WTC11 (cell line): ENCODE data around the gene SORCS2. TPM values are rescaled to one million over a fixed set of nuclear protein-coding genes. Genes with fewer than 3 reads are reported as not detected.

ENCODE experiments used
- ATAC-seq: fragments of 200-7000 bp; cut with Tn5 transposase; 2 replicates; pipeline ENCODE4 v1.10.0; 2021; ENCODE audit warnings: mild to moderate bottlenecking, moderate library complexity
- CTCF ChIA-PET: fragments of 300-600 bp; sonication (Branson Sonifier 250); formaldehyde crosslinking; loops from one replicate; lab custom pipeline; 2021; ENCODE audit warnings: antibody characterized with exemption; lab: Charles Lee
- POLR2A ChIA-PET: fragments of 350-600 bp; sonication (Branson Sonifier 250); formaldehyde crosslinking; loops from one replicate; lab custom pipeline; 2021; ENCODE audit warnings: antibody characterized with exemption; lab: Charles Lee
- DNase-seq: peaks from one replicate; pipeline ENCODE4 v3.0.0; 2021; ENCODE audit warnings: low spot score
- H3K27ac Mint-ChIP-seq: 2 replicates; pipeline ENCODE4 v1.8.0; 2021; ENCODE audit warnings: mixed read lengths
- H3K27me3 Mint-ChIP-seq: 2 replicates; pipeline ENCODE4 v1.8.0; 2021; ENCODE audit warnings: low read depth, mild to moderate bottlenecking, moderate library complexity, mixed read lengths
- H3K36me3 Mint-ChIP-seq: 2 replicates; pipeline ENCODE4 v1.8.0; 2021; ENCODE audit warnings: mixed read lengths
- H3K4me1 Mint-ChIP-seq: 2 replicates; pipeline ENCODE4 v1.8.0; 2022; ENCODE audit warnings: mixed read lengths
- H3K4me3 Mint-ChIP-seq: 2 replicates; pipeline ENCODE4 v1.8.0; 2021; ENCODE audit warnings: mild to moderate bottlenecking, moderate library complexity, mixed read lengths
- H3K9me3 Mint-ChIP-seq: 2 replicates; pipeline ENCODE4 v1.8.0; 2021; ENCODE audit warnings: mixed read lengths
- AR ChIP-seq: fragments of 250-450 bp; sonication (Bioruptor Pico); IDR thresholded peaks from 2 replicates; pipeline ENCODE4 v1.9.0; 2021; ENCODE audit warnings: mild to moderate bottlenecking
- ATF6 ChIP-seq: sonication (generic); formaldehyde crosslinking; IDR thresholded peaks from 2 replicates; pipeline ENCODE4 v1.8.1; 2023; ENCODE audit warnings: mild to moderate bottlenecking, missing genetic modification reagents
- E2F4 ChIP-seq: sonication (generic); formaldehyde crosslinking; IDR thresholded peaks from 2 replicates; pipeline ENCODE4 v1.8.1; 2022; ENCODE audit warnings: low read depth, mild to moderate bottlenecking, moderate library complexity, missing genetic modification reagents, borderline replicate concordance
- ELF4 ChIP-seq: sonication (generic); formaldehyde crosslinking; IDR thresholded peaks from 2 replicates; pipeline ENCODE4 v1.8.1; 2022; ENCODE audit warnings: low read depth, mild to moderate bottlenecking, moderate library complexity, missing genetic modification reagents
- EMX1 ChIP-seq: fragments of 250-450 bp; sonication (Bioruptor Pico); IDR thresholded peaks from 2 replicates; pipeline ENCODE4 v1.8.0; 2021; ENCODE audit warnings: mild to moderate bottlenecking
- FOXP4 ChIP-seq: sonication (generic); formaldehyde crosslinking; IDR thresholded peaks from 2 replicates; pipeline ENCODE4 v1.8.0; 2022; ENCODE audit warnings: mild to moderate bottlenecking, missing genetic modification reagents
- GABPB1 ChIP-seq: sonication (generic); formaldehyde crosslinking; IDR thresholded peaks from 2 replicates; pipeline ENCODE4 v1.8.1; 2023; ENCODE audit warnings: mild to moderate bottlenecking, missing genetic modification reagents
- KAT7 ChIP-seq: sonication (generic); formaldehyde crosslinking; IDR thresholded peaks from 2 replicates; pipeline ENCODE4 v1.8.1; 2023; ENCODE audit warnings: missing genetic modification reagents, mild to moderate bottlenecking, borderline replicate concordance
- MXD4 ChIP-seq: fragments of 250-450 bp; sonication (Bioruptor Pico); IDR thresholded peaks from 2 replicates; pipeline ENCODE4 v1.8.0; 2021; ENCODE audit warnings: mild to moderate bottlenecking, moderate library complexity, borderline replicate concordance
- NR2C2 ChIP-seq: sonication (generic); formaldehyde crosslinking; IDR thresholded peaks from 2 replicates; pipeline ENCODE4 v1.8.0; 2022; ENCODE audit warnings: mild to moderate bottlenecking, missing genetic modification reagents
- PRDM15 ChIP-seq: sonication (generic); formaldehyde crosslinking; IDR thresholded peaks from 2 replicates; pipeline ENCODE4 v1.8.0; 2022; ENCODE audit warnings: missing genetic modification reagents
- SOX15 ChIP-seq: fragments of 250-450 bp; sonication (Bioruptor Pico); IDR thresholded peaks from 2 replicates; pipeline ENCODE4 v1.9.0; 2021; ENCODE audit warnings: mild to moderate bottlenecking
- ZNF138 ChIP-seq: sonication (generic); formaldehyde crosslinking; conservative IDR thresholded peaks from 2 replicates; pipeline ENCODE4 v1.8.1; 2022; ENCODE audit warnings: mild to moderate bottlenecking, moderate library complexity, missing genetic modification reagents
- ZNF232 ChIP-seq: sonication (generic); formaldehyde crosslinking; IDR thresholded peaks from 2 replicates; pipeline ENCODE4 v1.8.0; 2022; ENCODE audit warnings: mild to moderate bottlenecking, missing genetic modification reagents
- ZNF671 ChIP-seq: fragments of 250-450 bp; sonication (Bioruptor Pico); IDR thresholded peaks from 2 replicates; pipeline ENCODE4 v1.8.0; 2021; ENCODE audit warnings: mild to moderate bottlenecking
- total RNA-seq: library from RNA; stranded (reverse); gene quantifications from 3 replicates; pipeline ENCODE4 v1.2.3, GENCODE V29; 2021
- TF ChIP-seq, protein P1 (sequence below): sonication (generic); formaldehyde crosslinking; IDR thresholded peaks from 2 replicates; pipeline ENCODE4 v1.8.1; 2023; ENCODE audit warnings: mild to moderate bottlenecking, missing genetic modification reagents
- TF ChIP-seq, protein P2 (sequence below): fragments of 250-450 bp; sonication (Bioruptor Pico); IDR thresholded peaks from 2 replicates; pipeline ENCODE4 v1.9.0; 2021; ENCODE audit warnings: mild to moderate bottlenecking
- TF ChIP-seq, protein P3 (sequence below): sonication (generic); formaldehyde crosslinking; IDR thresholded peaks from 2 replicates; pipeline ENCODE4 v1.8.0; 2022; ENCODE audit warnings: mild to moderate bottlenecking, missing genetic modification reagents

SORCS2 gene
- total RNA-seq, 1 experiment from 2014 or later = 6.6 TPM

DNA sequence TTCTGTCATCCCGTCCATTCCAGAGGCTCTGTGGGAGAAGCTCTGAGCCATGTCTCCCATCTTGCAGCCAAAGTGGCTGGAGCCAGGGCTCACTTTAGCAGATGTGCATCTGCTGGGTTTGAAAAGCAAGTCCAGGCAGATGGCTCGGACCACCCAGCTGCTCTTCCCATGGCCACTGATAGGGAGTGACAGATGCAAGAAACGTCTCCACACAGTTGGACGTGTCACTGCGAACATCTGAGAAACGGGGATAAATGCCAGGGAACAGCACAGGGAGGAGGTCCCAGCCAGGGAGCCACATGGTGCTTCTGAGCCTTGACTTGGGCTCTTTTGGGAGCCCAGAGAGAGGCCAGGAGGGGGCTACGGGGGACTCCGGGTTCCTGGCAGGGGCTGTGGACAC lies 505.0 kb downstream of the SORCS2 start:
- TF ChIP-seq ZNF138 (CRISPR knock-in tag) (no peak), NR2C2 (CRISPR knock-in tag) (no peak), EMX1 (CRISPR knock-in tag) (no peak), PRDM15 (CRISPR knock-in tag) (no peak), ELF4 (CRISPR knock-in tag) (no peak), AR (no peak), GABPB1 (CRISPR knock-in tag) (no peak), MXD4 (CRISPR knock-in tag) (no peak)
- Mint-ChIP-seq H3K27me3 (no peaks in the 10 kb centered on the region; the same call in 1 of the 2 replicates), H3K4me1 (peaks cover 15% of the 10 kb centered on the region), H3K9me3 (no peaks in the 10 kb centered on the region; the same call in 1 of the 2 replicates), H3K4me3 (no peak overlapping the region), H3K27ac (no peak overlapping the region), H3K36me3 (no peaks in the 10 kb centered on the region)
- ATAC-seq = no peak
- POLR2A ChIA-PET = no interaction called here
- no peak for DNase-seq
- CTCF ChIA-PET = interaction anchor here (0.8 to 1.3 kb wide), 2 partner anchors 46 to 167 kb away, joined by 3 read pairs; no protein-coding TSS in a partner anchor

- H3K4me1 Mint-ChIP-seq = peaks cover 18% of the 10 kb centered on the region
- ATAC-seq (no peak), DNase-seq (no peak)
- H3K27ac Mint-ChIP-seq = no peak overlapping the region
- ChIA-PET CTCF (interaction anchor here (0.8 to 1.3 kb wide), 2 partner anchors 47 to 167 kb away, joined by 3 read pairs; no protein-coding TSS in a partner anchor), POLR2A (interaction anchor here (0.5 kb wide), 1 partner anchor 176 kb away, joined by 7 read pairs; no protein-coding TSS in a partner anchor)
- H3K4me3 Mint-ChIP-seq = no peak overlapping the region
- no peaks in the 10 kb centered on the region; the same call in 1 of the 2 replicates for H3K27me3 Mint-ChIP-seq
- H3K9me3 Mint-ChIP-seq = no peaks in the 10 kb centered on the region; the same call in 1 of the 2 replicates
- no peaks in the 10 kb centered on the region for H3K36me3 Mint-ChIP-seq
- TF ChIP-seq E2F4 (CRISPR knock-in tag) (no peak), FOXP4 (CRISPR knock-in tag) (no peak), ATF6 (CRISPR knock-in tag) (no peak), SOX15 (CRISPR knock-in tag) (no peak), ELF4 (CRISPR knock-in tag) (no peak), KAT7 (CRISPR knock-in tag) (no peak), ZNF671 (no peak), NR2C2 (CRISPR knock-in tag) (no peak), ZNF232 (CRISPR knock-in tag) (no peak), MXD4 (CRISPR knock-in tag) (no peak)
- TF ChIP-seq, protein P1, sequence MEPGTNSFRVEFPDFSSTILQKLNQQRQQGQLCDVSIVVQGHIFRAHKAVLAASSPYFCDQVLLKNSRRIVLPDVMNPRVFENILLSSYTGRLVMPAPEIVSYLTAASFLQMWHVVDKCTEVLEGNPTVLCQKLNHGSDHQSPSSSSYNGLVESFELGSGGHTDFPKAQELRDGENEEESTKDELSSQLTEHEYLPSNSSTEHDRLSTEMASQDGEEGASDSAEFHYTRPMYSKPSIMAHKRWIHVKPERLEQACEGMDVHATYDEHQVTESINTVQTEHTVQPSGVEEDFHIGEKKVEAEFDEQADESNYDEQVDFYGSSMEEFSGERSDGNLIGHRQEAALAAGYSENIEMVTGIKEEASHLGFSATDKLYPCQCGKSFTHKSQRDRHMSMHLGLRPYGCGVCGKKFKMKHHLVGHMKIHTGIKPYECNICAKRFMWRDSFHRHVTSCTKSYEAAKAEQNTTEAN (CRISPR knock-in tag) = no peak
- TF ChIP-seq, protein P2, sequence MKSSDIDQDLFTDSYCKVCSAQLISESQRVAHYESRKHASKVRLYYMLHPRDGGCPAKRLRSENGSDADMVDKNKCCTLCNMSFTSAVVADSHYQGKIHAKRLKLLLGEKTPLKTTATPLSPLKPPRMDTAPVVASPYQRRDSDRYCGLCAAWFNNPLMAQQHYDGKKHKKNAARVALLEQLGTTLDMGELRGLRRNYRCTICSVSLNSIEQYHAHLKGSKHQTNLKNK = no peak
- TF ChIP-seq, protein P3, sequence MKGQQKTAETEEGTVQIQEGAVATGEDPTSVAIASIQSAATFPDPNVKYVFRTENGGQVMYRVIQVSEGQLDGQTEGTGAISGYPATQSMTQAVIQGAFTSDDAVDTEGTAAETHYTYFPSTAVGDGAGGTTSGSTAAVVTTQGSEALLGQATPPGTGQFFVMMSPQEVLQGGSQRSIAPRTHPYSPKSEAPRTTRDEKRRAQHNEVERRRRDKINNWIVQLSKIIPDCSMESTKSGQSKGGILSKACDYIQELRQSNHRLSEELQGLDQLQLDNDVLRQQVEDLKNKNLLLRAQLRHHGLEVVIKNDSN (CRISPR knock-in tag) = no peak
Measured at GRCh38 chr4:7697821-7698220, 505.5 kb downstream of the SORCS2 start.
